Measurements from ENCODE around the gene PDXP.

DNA sequence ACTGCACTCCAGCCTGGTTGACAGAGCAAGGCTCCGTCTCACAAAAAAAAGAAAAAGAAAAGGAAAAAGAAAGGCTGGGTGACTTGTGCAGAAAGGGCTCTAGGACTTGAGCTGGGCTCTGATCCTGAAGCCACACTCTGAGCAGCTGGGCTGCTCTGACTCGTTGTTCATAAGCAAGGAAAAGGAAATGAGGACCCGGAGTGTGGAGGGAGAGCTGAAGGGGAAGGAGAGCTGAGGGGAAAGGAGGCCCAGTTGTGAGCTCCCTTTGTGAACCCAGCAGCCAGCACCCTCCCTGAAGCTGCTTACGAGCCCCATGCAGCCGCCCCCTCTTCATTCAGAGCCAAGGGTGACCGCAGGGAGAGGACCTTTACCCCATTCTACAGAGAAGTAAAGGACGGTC, 31.4 kb upstream of the PDXP start:
- TF ChIP-seq CEBPB (IDR thresholded peaks at IDR 0.05) (no peak), EP300 (IDR thresholded peaks at IDR 0.05; ENCODE audit: borderline replicate concordance) (no peak)
